ENCODE data around the gene UBN1.

UBN1 gene

DNA sequence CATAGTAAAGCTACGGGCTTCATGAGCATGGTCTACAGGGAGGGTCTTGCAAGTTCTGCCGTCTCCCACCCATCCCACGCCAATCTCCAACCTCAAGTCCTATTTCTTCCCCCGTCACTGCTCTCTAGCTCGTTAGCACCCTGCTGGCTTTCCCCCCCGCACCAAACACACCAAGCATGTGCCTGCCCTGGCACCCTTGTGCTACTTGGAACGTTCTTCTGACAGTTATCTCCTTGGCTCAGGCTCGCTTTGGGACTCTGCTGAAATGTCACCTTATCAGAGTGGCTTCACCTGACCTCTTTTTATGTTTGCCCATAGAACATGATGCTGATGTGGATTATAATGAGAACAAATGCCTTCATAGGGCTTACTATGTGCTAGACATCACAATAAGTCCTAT lies 22.1 kb upstream of the UBN1 start:
- DNase-seq: no peak

GRCh38 chr16:4826526-4826925 lies 20.8 kb upstream of the UBN1 start:
- DNase-seq: no peak

GRCh38 chr16:4826980-4827379 lies 20.3 kb upstream of the UBN1 start:
- DNase-seq: no peak

DNA sequence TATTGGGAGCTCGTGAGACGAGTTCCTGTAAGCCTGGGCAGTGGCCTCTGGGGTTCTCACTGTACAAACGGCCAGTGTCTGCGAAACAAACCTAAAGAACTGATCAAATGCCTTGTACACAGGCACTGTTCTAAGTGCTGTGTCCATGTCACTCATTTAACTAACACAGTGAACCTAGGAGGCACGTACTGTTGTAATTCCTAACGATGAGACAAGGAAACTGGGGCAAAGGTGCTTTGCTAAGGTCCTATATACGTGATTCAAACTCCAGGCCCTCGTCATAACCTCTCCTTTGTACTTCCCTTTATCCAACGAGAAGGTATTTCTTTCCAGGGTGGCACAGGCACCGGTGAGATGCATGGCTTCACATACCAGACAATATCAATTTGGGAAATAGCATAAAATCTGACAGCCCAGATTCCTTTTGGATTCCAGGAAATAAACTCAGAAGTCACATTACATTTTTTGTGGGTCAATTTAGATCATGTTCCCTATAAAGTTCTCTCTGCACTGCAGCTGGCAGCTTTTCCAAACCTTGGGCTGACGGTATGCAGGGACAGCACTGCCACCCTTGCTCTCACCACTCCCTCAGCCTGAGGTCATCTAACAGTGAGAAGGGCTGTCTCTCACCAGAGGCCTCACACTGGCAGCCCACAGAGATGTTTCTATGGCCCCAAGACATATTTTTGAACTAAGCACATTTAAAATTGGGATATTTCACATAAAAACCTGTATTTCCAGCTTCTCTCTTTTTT lies 18.5 kb upstream of the UBN1 start:
- DNase-seq: no peak

DNA sequence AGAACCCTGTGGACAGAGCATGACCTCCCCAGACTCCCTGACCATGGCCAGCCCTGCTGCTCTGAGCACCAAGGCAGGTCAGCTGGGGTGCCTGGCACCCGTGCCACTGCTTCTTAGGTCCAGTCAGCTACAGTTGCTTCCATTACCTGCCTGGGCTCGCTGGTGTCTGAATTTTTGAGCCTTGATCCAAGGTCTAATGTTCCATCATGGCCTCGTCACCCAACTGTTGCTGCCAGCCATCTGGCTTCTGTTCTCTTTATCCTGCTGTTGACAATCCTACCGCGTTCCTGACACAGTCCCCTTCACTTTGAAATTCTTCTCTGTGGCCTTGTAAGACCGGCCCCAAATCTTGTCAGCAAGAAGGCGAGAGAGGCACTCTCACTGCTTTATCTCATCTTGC lies 16.9 kb upstream of the UBN1 start:
- DNase-seq: no peak

- DNase-seq: no peak
Measured at GRCh38 chr16:4831616-4832015, 15.7 kb upstream of the UBN1 start.

GRCh38 chr16:4832698-4833343 lies 14.5 kb upstream of the UBN1 start:
- no peak for DNase-seq

- no peak for DNase-seq
Measured at GRCh38 chr16:4833584-4833983, 13.7 kb upstream of the UBN1 start.

DNA sequence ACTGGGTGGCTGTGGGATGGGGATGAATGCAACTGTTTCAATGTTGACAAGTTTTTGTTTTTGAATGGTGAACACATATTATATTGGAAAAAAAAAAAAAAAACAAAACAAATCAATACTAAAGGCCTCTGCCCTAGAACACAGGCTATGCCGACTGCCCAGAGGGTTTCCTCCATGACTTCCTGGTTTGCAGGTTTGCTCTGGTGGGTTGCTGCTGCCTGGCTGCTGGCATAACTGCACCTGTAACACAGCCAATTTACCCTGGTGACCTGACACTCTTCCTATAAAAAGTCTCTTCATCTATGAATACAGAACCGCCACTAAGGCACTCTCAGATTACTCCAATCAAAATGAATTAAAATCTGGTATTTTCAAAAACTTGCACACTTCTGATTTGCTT lies 10.6 kb upstream of the UBN1 start:
- no peak for DNase-seq

- no peak for DNase-seq
Measured at GRCh38 chr16:4837733-4838501, 9.4 kb upstream of the UBN1 start.

DNA sequence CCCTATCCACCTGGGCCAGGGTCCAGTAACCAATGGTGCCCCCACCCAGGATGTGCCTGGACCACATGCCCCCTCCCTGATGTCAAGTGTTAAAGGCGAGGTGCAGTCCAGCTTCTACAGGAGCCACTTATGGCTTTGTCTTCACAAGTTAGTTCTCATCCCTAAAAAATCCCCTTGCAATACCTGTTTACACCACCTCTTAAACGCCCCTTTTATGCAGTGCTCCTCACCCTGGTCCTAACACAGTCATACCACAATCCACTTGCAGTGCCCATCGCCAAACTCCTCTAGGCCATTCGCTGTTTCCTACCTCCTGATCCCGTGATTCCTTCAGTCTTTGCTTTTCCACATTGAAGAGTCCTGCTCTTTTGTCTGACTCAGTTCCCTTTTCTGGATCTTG lies 7.3 kb upstream of the UBN1 start:
- DNase-seq: no peak

DNA sequence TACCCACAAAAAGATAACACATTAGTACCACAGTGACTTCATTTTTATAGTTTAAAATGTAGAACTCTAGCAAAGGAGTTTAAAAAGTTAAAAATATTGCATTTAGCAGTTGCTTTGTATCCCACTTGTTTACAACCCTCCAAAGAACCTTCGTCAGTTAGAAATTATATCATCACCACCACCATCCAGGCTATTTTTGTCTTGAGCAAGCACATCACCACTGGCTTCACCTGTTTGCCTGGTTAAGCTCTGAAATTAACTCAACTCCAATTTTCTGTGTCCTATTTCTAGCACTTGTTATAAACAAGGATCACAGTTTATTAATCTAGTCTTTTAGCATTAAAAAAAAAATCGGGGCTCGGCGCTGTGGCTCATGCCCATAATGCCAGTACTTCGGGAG lies 6.3 kb upstream of the UBN1 start:
- DNase-seq: no peak

GRCh38 chr16:4846503-4846900 lies 779 bp upstream of the UBN1 start:
- peak; percentile 66 for DNase-seq

GRCh38 chr16:4847774-4848587 lies 700 bp downstream of the UBN1 start:
- DNase-seq: peak; percentile 48

GRCh38 chr16:4850211-4850610 lies 2.9 kb downstream of the UBN1 start:
- no peak for DNase-seq

- DNase-seq: peak; percentile 33
Measured at GRCh38 chr16:4852221-4852872, 5.1 kb downstream of the UBN1 start.

DNA sequence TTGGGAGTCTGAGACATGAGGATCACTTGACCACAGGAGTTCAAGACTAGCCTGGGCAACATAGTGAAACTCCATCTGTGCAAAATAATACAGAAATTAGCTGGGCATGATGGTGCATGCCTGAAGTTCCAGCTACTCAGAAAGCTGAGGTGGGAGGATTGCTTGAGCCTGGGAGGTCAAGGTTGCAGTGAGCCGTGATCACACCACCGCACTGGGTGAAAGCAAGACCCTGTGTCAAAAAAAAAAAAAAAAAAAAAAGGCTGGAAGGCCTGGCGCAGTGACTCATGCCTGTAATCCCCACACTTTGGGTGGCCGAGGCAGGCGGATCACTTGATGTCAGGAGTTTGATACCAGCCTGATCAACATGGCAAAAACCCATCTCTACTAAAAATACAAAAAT lies 8.1 kb downstream of the UBN1 start:
- no peak for DNase-seq

DNA sequence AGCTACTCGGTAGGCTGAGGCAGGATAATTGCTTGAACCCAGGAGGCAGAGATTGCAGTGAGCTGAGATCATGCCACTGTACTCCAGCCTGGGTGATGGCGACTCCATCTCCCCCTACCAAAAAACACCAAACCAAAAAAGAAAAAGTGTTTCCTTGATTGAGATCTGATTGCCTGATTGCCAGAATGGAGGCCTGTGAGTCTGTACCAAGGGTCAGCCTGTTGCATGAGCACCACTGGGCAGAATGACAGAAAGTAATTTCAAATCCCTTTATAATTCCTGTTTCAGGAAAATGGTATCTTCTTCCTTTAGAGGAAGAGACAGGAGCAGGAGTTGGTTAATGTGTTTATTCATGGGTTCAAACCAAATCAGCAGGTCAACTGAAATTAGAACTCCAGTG lies 8.5 kb downstream of the UBN1 start:
- no peak for DNase-seq

DNA sequence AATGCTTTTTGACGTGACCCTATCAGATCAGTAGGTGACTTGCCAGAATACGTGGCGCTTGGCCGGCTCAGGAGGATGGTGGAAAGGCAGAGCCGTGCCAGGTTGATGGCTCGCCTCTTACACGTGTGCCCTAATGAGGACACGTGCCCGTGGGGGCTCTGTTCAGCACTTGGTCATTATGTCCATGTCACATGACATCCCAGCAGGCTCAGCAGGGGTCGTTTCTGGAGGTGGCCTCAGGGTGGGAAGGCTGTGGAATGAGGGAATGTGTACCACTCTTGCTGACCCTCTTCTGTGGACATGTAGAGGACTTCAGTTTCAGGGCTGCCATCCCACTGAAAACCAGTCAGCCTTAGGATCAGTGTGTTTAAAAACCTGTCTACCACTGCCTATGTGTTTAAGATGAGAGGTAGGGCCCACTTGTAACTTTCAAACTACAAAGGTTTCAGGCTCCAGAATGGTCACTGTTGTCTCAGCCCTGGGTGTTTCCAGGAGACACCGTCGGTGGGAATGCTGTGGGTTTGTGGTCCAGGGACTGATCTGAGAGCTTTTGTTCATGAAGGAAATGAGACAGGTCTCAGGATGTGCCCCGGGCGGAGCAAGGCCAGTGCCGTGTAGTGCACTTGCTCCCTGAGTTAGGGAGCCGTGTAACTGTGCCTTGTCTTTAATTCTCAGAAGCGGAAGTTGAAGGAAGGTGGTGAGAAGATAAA lies 12.1 kb downstream of the UBN1 start:
- no peak for DNase-seq

- no peak for DNase-seq
Measured at GRCh38 chr16:4859900-4860255, 12.6 kb downstream of the UBN1 start.

- no peak for DNase-seq
Measured at GRCh38 chr16:4860727-4861342, 13.6 kb downstream of the UBN1 start.

DNA sequence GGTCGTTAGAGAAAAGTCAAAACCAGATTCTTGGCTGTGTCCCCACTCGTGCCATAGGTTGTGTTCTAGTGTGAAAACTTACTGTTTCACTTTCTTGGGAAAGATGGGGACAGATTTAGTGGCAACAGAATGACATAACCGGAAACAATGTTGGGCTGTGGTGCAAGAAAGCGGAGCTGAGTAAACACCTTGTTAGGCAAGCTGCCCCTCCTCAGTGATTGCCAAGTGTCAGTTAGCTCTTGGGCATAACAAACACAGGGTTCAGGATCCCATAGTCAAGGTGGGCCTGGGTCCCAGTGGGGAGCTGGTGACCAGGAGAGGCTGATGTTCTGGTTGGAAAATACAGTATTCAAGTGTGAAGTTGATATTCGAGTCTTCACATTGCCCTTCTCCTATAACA lies 15.4 kb downstream of the UBN1 start:
- peak; percentile 18 for DNase-seq

All from suppressor macrophage treated with lipopolysaccharide for 4 hours (primary cell).